GM18858 (cell line): ENCODE results near the gene VASN.
"Not testable (repeated sequence)": the region's sequence is repeated elsewhere in the genome, so short reads cannot be mapped to it uniquely, and the experiment has no call there.

Experiments
- ATAC-seq: cut with Tn5 transposase; IDR thresholded peaks from one replicate; pipeline ENCODE4 v1.9.1; 2021; ENCODE audit not compliant: unreplicated experiment

VASN gene

DNA sequence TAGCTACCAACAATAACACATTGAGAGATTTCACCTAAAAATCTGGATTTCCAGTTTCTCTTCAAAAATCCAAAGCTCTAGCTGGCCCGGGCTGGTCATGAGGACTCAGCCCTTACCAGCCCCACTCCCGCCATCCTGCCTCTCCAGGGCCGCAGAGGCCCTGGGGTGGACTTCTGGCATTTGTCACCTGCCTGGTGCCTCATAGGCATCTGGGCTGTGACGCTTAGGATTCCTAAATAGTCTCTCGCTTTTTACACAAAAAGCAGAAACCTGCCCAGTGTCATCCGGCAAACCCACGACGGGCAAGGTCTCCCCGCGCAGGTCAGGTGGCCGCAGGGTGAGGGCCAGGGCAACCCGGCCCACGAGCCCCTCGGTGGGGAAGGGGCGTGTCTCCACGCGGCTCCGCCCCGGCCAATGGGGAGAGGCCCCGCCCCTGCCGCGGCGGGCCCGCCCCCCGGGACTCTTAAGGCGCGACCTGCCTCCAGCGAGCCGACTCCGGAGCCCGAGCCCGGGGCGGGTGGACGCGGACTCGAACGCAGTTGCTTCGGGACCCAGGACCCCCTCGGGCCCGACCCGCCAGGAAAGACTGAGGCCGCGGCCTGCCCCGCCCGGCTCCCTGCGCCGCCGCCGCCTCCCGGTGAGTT is at the start of gene VASN:
VASN (plus strand) TSS at position 492 of the 644 bp plus-strand sequence. CDS start 9,030 bp downstream, outside the sequence.
- ATAC-seq: no peak

DNA sequence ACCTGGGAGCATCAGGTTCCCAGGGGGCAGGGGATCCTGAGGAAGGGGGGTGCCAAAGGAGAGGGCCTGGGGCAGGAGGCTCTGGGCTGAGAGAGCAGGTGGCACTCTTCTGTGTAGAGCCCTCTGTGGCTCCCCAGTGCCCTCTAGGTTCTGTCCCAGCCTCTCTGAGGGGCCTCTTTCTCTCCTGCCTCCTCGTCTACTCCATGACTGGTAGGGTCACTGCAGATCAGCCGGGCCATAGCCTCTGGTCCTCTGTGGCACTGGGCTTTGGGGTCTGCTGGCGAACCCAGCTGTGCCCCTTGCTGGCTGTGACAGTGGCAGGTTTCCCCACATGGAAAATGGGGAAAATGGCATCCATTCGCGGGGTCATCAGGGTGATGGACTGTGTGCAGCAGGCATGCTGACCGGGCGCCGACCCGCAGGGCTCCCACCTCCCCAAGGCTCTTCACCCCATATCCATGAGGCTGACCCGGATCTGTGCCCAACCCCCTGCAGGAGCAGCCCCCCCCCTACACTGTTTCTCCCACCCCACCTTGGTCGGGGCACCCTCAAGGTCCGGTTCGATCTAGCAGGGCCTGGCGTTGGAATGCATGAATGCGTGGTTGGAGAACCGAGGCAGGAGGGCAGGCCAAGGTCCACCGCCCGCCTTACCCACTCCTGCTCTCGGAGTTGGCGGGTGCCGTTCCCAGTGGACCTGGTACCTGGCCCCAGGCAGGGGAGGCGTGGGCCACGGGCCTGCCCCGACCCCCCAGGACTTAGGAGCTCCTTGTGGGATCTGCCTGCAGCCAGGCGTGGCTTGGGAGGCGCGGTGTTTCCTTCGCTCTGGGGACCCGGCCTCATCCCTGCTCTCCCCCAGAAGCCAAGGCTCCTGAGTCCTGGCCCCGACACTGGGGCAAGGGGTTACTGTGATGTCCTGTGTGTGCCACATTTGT is 49.3 kb upstream of the VASN start:
- ATAC-seq: no peak

DNA sequence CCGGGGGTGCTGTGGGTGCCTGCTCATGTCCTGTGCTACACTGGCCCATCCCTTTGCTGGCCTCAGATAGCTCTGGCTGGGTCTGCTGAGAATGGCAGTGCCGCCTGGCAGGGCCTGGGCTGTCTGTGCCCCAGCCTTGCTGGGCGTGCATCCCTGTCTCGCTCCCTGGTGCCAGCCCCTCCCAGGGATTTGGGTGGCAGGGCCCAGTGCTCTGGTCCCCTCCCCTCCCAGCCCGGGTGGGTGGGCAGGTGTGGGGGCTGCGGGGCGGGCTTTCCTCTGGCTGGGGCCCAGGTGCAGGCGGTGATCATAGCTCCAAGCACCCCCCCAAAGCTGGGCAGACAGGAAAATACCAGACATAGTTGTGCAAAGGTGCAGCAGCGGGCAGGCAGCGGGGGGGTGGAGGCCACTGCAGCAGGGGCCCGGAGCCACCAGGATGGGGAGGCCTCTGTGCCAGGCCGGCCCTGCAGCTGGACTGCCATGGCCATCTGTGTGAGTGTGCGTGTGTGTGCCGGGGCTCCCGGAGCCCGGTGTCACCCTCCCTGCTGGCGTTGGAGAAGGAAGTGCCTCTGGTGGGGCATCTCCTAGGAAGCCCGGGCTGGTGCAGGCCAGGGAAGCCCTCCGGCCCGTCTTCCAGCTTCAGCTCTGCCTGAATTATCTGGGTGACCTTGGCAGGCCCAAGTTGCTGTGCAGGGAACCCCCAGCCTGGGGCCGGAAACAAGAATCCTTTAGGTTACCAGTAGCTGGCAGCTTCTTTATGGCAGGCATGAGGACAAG is 48.4 kb upstream of the VASN start:
- ATAC-seq: no peak

DNA sequence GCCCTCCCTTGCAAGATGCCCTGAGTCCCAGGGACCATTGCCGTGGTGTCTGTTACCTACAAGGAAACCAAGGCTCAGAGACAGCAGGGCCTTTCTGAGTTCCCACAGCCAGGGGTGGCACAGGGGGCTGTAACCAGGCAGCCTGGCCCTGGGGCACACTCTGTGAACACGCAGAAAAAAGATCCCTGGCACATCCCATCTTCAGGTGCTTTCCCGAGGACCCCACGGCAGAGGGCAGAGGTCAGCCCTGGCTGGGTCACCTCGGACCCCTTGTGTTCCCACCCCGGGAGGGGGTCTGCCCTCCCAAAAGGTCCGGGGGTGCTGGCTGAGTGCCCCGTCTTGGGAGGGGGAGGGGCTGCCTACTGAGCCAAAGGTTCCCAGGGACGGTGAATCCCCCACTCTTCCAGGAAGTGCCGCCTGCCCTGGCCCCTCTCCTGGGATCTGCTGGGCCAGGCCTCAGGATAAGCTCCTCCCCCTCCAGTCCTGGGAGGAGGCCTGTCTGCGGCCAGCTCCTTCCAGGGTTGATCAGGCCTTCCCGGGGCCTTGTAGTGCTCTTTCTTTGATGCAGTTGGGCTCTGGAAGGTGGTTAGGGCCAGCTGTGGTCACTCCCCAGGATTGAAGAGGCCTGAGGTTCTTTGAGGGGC is 47.7 kb upstream of the VASN start:
- ATAC-seq: no peak

DNA sequence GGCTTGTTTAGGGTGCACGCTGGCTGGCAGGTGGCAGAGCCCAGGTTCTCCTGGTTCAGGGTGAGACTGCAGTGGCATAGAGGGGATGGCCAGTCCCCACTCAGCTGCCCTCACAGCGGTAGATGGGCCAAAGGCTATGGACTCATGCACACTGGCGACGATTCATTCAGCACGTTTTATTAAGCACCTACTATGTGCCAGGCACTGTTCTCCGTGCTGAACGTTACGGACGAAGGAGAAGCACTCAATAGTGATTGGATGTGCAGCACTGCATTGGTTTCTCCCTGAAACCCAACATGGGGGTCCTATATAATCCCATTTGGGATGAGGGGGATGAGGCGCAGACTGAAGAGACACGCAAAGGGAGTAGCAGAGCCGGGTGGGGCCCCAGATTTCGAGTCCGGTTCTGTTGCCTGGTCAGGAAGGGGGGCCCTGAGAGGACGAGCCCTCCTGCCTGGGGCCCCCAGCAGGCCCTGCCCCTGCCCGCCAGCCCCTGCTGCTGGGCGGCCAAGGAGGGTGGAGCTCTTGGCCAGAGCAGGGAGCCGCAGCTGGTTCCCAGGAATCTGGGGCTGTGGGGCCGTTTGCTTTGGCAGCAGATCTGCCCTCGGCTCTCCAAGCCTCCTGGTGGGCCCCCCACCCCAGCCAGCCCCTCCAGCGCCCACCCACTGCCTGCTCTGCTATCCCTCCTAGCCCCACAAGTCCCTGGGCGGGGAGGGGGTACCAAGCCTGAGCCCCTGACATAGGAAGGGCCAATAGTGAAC is 47.0 kb upstream of the VASN start:
- ATAC-seq: no peak

DNA sequence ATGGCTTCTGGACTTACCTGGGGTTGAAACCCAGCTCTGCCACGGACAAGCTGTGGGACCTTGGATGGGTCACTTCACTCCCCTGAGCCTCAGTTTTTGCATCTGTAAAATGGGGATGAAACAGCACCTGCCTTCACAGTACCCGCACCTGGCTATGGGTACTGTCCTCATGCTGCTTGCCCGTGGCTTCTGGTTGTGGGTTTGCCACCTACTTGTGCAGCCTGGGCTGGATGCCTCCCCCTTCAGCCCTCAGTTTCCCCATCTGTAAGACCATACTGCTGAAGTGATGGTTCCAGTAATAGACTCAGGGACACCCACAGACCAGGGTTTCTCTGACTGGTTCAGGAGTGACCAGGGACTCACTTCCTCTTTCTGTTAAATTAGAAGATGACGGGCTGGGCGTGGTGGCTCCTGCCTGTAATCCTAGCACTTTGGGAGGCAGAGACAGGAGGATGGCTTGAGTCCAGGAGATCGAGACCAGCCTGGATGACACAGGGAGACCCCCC is 46.3 kb upstream of the VASN start:
- ATAC-seq: no peak

DNA sequence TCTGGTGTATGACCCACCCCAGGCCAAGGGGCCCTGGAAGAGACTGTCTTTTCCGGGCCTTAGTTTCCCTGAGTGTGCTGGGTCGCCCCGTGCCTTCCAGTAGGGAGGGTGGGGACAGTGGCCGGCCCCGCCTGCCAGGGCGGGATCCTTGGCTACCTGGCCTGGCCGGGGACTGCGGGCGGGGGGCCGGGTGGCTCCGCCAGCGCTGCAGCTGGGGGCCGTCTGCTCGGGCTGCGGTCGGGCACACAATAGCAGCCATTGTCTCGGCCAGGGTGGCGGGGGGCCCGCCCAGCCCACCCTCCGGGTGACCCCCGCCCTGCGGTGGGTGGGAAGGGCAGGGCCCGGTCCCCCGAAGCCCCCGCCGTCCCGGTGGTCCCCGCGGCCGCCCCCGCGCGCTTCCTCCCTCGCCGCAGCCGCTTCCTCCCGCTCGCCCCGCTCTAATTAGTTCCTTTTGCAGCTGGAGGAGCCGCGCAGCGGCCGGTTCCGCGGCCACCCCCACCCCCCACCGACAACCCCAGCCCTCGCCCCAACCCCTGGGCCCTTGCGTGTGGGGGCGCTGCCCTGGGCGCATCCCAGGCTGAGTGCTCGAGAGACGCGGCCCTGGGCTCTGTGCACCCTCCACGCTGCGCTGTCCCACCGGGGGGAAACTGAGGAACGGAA is 44.1 kb upstream of the VASN start:
- no peak for ATAC-seq

DNA sequence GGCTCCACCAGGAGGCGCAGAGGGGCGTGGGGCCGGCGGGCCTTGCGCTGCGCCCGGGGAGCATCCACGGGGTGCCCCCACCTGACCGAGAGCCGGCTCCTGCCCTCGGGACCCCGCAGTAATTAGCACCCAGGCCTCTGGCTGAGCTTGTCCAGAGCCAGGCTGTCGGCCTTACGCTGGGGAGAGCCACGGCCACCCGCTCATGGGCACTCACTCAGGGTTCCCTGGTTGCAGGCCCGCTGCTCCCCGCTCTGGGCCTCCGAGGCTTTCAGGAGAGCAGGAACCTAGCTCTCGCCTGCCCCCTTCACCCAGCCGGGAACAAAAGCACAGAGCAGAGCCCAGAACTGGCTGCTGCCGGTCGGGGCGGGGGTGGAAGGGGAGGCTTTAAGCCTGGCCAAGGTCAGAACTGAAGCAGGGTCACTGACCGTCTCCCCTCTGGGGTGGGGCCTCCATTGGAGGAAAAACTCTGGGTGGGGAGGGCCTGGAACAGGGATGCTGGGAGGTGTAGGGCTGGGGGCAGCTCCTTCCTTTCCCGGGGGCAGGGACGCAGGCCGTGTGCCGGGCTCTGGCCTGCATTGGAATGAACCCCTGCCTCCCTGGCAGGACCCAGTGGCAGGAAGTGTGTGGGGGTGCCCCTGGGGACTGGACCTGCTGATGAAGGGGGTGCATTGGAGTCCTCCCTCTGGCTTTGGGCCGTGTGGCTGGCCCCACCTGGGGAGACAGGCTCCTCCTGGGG is 43.4 kb upstream of the VASN start:
- ATAC-seq: no peak

DNA sequence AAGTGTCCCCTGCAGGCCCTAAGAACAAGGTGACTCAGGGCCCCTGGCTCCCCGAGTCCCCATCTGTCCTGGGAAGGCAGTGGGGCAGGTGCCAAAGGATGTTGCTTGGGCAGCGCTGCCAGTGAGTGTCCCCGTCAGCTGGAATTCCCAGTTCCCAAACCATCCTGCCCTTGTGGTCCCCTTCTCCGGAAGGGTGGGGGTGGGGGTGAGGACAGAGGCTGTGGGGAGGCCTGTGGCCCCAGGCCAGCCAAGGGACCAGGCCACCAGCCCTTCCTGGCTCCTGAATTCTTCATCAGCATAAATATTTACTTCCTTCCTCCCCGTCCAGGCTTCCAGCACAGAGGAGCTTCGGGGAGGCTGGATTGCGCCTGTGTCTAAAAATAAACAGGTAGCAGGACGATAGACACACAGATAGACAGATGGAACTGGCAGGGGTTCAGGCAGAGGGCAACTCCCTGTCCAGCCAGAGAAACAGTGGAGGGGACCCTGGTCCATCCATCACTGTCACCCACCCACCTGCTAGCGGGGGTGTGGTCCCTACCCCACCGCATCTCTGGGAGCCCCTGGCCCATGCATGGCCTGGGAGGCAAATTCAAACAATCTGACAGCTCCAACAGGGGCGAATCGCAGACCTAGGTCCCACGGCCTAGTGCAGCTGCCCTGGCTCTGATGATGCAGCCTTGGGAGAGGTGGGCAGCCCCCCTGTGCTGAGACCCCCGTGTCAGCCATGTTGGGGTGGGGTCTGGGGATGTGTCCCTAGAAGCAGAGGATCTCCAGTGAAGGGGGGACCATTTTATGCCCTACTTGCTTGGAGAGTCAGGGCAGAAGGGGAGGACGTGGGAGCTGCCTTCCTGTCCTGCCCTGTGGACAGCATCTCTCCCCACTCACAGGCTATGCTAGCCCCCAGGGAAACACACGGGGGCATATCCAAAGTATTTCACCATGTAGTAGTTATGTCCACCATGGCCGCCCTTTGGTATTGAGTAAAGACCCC is 42.6 kb upstream of the VASN start:
- no peak for ATAC-seq

DNA sequence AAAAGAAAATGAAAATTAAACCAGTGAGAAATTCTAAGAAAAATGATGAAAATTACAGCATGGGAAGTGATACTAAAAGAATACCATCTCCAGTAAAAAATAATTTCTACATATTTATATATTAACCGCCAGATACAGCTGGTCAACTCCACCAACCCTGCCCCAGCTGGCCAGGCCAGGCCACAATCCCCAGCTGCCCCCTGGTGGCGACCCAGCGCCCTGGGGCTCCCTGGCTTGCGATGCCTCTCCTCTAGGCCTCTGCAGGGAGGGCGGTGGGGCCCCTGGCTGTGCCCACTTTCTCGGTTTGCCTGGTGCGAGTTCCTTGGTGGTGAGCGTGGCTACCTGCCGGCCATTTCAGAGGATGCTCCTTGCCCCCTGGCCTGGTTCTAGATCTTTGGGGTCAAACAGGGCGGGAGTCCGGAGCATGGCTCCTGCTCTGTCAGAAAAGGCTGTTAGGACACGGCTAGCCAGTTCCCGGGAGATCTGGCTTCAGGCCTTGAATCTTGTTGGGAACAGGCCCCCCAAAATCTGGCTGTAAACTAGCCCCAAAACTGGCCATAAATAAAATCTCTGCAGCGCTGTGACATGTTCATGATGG is 41.3 kb upstream of the VASN start:
- ATAC-seq: no peak

DNA sequence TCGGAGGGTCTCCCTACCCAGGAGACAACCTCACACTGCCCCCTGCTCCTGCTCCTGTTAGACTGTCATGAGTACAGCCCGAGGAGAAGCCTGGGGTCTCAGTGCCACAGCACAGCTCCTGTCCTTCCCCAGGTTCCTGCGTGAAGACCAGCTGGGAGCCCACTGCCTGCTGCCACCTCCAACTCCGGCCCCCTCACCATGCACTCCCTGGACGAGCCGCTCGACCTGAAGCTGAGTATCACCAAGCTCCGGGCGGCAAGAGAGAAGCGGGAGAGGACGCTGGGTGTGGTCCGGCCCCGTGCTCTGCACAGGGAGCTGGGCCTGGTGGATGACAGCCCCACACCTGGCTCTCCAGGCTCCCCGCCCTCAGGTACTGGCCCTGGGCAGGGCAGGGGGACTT is 39.6 kb upstream of the VASN start:
- no peak for ATAC-seq

DNA sequence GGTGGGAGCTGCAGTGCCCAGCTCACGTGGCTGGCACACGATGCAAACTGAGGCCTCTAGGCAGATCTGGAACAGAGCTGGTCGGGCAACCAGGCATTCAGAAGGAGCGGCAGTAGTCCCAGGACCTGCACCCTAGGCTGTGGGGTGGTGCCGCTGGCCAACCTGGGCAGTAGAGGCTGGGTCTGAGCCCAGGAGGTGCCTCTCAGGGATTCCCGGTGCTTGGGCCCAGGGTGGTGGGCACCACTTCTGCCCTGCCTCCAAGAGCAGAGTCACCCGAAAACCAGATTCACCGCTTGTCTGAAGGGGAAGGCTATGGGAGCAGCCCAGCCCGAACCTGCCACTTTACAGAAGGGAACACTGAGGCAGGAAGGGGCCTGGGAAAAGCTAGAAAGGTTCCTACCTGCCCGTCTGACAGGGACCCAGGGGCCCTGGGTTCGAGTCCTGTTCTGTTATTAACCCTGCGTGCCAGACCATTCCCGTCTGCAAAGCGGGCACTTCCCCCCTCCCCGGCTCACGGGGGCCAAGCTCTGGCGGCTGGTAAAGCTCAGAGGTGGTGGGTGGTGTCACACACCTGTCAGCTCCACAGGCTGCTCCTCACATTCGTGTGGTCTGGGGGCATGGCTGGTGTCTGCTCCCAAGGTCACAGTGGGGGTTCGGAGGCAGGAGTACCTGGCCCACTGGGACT is 38.9 kb upstream of the VASN start:
- no peak for ATAC-seq

DNA sequence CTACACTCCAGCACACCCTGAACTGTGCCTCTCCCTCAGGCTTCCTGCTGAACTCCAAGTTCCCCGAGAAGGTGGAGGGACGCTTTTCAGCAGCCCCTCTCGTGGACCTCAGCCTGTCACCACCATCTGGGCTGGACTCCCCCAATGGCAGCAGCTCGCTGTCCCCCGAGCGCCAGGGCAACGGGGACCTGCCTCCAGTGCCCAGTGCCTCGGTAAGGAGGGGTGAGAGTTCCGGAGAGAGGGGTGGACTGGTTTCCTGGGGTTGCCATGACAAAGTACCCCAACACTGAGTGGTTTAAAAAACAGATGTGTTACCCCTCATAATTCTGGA is 38.4 kb upstream of the VASN start:
- no peak for ATAC-seq

DNA sequence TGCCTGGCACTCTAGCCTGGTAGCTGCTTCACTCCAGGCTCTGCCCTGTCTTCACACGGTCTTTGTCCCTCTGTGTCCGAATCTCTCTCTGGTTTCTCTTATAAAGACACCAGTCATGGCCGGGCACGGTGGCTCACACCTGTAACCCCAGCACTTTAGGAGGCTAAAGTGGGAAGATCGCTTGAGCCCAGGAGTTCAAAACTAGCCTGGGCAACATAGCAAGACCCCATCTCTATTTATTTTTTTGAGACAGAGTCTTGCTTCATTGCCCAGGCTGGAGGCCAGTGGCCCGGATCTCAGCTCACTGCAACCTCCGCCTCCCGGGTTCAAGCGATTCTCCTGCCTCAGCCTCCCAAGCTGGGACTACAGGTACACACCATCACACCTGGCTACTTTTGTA is 37.9 kb upstream of the VASN start:
- ATAC-seq: not testable (repeated sequence)

DNA sequence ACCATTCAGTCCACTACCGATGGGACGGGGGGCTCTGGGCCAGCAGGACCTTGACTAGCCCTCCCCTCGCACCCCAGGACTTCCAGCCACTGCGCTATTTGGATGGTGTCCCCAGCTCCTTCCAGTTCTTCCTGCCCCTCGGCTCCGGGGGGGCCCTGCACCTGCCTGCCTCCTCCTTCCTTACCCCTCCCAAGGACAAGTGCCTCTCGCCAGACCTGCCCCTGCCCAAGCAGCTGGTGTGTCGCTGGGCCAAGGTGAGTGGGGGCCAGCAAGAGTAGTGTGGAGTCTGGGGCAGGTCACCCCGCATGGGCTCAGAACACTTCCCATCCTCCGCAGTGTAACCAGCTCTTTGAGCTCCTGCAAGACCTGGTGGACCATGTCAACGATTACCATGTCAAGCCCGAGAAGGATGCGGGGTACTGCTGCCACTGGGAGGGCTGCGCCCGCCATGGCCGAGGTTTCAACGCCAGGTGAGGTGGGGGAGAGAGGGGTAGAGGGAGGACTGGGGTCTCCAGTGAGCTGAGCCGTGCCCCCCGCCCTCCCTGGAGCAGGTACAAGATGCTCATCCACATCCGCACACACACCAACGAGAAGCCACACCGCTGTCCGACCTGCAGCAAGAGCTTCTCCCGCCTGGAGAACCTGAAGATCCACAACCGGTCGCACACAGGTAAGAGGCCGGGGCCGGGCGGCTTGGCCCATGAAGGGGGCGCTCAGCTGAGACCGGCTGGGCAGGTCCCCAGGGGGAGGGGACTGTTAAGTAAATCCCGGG is 36.7 kb upstream of the VASN start:
- no peak for ATAC-seq
